ENCODE results near the gene DNAH11.

DNA sequence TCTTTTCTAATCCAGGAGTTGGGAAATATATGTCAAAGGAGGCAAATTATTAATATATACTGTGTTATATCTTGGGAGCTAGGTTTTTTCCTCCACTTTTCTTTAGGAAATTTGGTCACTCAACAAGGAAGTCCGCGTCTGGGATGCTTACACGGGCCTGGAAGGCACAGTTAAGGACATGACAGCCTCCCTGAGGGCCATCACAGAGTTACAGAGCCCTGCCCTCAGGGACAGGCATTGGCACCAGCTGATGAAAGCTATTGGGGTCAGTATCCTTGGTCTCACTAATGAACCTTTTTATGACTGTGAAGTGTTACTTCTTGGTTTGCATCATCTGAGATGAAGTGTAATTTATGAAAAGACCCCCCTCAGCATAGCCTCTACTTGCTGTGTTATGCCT, 74.7 kb downstream of the DNAH11 start:
- TF ChIP-seq, protein P1, sequence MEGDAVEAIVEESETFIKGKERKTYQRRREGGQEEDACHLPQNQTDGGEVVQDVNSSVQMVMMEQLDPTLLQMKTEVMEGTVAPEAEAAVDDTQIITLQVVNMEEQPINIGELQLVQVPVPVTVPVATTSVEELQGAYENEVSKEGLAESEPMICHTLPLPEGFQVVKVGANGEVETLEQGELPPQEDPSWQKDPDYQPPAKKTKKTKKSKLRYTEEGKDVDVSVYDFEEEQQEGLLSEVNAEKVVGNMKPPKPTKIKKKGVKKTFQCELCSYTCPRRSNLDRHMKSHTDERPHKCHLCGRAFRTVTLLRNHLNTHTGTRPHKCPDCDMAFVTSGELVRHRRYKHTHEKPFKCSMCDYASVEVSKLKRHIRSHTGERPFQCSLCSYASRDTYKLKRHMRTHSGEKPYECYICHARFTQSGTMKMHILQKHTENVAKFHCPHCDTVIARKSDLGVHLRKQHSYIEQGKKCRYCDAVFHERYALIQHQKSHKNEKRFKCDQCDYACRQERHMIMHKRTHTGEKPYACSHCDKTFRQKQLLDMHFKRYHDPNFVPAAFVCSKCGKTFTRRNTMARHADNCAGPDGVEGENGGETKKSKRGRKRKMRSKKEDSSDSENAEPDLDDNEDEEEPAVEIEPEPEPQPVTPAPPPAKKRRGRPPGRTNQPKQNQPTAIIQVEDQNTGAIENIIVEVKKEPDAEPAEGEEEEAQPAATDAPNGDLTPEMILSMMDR (IDR thresholded peaks at IDR 0.05), result no peak
- no peak for TF ChIP-seq EZH2 (IDR thresholded peaks at IDR 0.05)

Data from neural progenitor cell (in vitro differentiated cells).